ENCODE measurements around the gene SPATA21. TPM values are rescaled to one million over a fixed set of nuclear protein-coding genes. Genes with fewer than 3 reads are reported as not detected.

The SPATA21 gene
- total RNA-seq, 1 experiment from 2014 or later: not detected

DNA sequence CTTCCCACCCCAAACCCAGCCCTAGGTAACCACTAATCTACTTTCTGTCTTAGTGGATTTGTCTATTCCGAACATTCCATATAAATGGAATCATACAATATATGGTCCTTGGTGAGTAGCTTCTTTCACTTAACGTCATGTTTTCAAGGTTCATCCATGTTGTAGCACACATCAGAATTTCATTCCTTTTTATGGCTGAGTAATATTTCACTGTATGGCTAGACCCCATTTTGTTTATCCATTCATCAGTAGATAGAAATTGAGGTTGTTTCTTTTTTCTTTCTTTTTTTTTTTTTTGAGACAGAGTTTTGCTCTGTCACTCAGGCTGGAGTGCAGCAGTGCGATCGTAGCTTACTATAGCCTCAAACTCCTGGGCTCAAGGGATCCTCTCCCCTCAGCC, 3.2 kb downstream of the SPATA21 start:
- Histone ChIP-seq H3K27me3 (ENCODE audit: low read length) (no peaks in the 10 kb centered on the region), H3K27ac (ENCODE audit: low read length) (no peak overlapping the region), H3K9me3 (ENCODE audit: low read length) (no peaks in the 10 kb centered on the region), H3K9ac (ENCODE audit: low read length) (no peak overlapping the region), H4K20me1 (ENCODE audit: low read length) (no peaks in the 10 kb centered on the region), H3F3A (ENCODE audit: low read length, unreplicated experiment) (no peaks in the 10 kb centered on the region), H3K79me2 (ENCODE audit: low read length) (no peaks in the 10 kb centered on the region), H3K4me3 (ENCODE audit: low read length) (no peak overlapping the region), H3K4me2 (ENCODE audit: low read length) (no peak overlapping the region), H2AFZ (ENCODE audit: low read length) (no peak overlapping the region), H3K9me2 (replicated peaks; ENCODE audit: low read length) (no peaks in the 10 kb centered on the region), H3K36me3 (ENCODE audit: low read depth, low read length) (no peaks in the 10 kb centered on the region), H3K4me1 (ENCODE audit: insufficient read depth, low read length) (no peaks in the 10 kb centered on the region)
- no TSS peak for BruUV-seq (replicated peaks)
- no peak for DNase-seq
- ATAC-seq: no peak
- ChIA-PET POLR2A (ENCODE audit: unreplicated experiment) (no interaction called here), CTCF (no interaction called here)
- intact Hi-C loops (cut with micrococcal nuclease): no loop called here
- TF ChIP-seq EZH2 (IDR thresholded peaks at IDR 0.05; ENCODE audit: low read length, unreplicated experiment): no peak
- TF ChIP-seq, protein P1, sequence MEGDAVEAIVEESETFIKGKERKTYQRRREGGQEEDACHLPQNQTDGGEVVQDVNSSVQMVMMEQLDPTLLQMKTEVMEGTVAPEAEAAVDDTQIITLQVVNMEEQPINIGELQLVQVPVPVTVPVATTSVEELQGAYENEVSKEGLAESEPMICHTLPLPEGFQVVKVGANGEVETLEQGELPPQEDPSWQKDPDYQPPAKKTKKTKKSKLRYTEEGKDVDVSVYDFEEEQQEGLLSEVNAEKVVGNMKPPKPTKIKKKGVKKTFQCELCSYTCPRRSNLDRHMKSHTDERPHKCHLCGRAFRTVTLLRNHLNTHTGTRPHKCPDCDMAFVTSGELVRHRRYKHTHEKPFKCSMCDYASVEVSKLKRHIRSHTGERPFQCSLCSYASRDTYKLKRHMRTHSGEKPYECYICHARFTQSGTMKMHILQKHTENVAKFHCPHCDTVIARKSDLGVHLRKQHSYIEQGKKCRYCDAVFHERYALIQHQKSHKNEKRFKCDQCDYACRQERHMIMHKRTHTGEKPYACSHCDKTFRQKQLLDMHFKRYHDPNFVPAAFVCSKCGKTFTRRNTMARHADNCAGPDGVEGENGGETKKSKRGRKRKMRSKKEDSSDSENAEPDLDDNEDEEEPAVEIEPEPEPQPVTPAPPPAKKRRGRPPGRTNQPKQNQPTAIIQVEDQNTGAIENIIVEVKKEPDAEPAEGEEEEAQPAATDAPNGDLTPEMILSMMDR (conservative IDR thresholded peaks at IDR 0.05; ENCODE audit: low read depth, low read length): no peak
- no peak for TF ChIP-seq EZH2phosphoT487 (IDR thresholded peaks at IDR 0.05; ENCODE audit: borderline replicate concordance, low read length)

DNA sequence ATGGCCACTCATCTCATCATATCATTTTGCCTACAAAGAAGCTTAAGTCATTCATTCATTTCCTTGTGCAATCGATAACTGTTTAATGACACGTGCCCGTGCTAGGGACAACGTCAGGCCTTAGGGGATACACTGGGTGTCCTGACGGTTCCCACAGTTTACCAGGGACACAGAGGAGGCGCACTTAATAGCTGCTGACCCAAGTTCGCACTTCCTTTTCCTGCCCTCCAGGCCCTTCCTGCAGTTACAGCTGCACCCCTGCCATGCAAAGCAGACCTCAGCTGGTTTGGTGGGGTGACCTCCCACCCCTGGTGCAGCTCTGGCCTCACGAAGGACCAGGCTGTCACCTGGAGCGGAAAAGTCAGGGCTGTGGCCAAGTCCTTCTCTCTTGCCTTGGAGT, 4.2 kb downstream of the SPATA21 start:
- no peaks in the 10 kb centered on the region for H3K9me2 ChIP-seq (replicated peaks; ENCODE audit: low read length)
- intact Hi-C loops (cut with micrococcal nuclease): no loop called here
- H3K9ac ChIP-seq (ENCODE audit: low read length): no peak overlapping the region
- no TSS peak for BruUV-seq (replicated peaks)
- no peaks in the 10 kb centered on the region for H3K4me1 ChIP-seq (ENCODE audit: insufficient read depth, low read length)
- no peak overlapping the region for H3K4me2 ChIP-seq (ENCODE audit: low read length)
- H3K9me3 ChIP-seq (ENCODE audit: low read length): no peaks in the 10 kb centered on the region
- no peak for DNase-seq
- no peaks in the 10 kb centered on the region for H3K79me2 ChIP-seq (ENCODE audit: low read length)
- H3F3A ChIP-seq (ENCODE audit: low read length, unreplicated experiment): no peaks in the 10 kb centered on the region
- H4K20me1 ChIP-seq (ENCODE audit: low read length): no peaks in the 10 kb centered on the region
- no peak overlapping the region for H3K4me3 ChIP-seq (ENCODE audit: low read length)
- TF ChIP-seq, protein P1 (conservative IDR thresholded peaks at IDR 0.05; ENCODE audit: low read depth, low read length): no peak
- TF ChIP-seq EZH2 (IDR thresholded peaks at IDR 0.05; ENCODE audit: low read length, unreplicated experiment) (no peak), EZH2phosphoT487 (IDR thresholded peaks at IDR 0.05; ENCODE audit: borderline replicate concordance, low read length) (no peak)
- H2AFZ ChIP-seq (ENCODE audit: low read length): no peak overlapping the region
- ChIA-PET CTCF (no interaction called here), POLR2A (ENCODE audit: unreplicated experiment) (no interaction called here)
- no peaks in the 10 kb centered on the region for H3K36me3 ChIP-seq (ENCODE audit: low read depth, low read length)
- ATAC-seq: no peak
- H3K27ac ChIP-seq (ENCODE audit: low read length): no peak overlapping the region
- H3K27me3 ChIP-seq (ENCODE audit: low read length): no peaks in the 10 kb centered on the region

DNA sequence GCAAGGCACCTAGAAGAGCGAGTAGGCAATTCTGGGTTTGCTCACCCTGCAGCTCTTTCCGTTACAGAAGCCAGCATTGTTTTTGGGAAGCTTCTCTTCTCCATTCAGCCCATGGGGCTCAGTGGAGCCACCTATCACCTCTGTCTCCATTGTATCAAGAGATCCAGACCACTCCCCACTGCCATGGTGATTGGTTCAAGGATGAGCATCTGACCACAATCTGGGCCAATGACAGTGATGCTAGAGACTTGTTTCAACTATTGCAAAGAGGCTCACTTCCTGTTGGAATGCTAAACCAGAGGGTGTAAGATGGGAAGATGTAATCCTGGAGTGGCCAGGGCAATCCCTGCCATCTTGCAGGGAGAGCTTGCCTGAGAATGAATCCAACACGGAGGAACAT, 6.6 kb downstream of the SPATA21 start:
- no peak overlapping the region for H3K4me2 ChIP-seq (ENCODE audit: low read length)
- H3K4me1 ChIP-seq (ENCODE audit: insufficient read depth, low read length): no peaks in the 10 kb centered on the region
- no peak overlapping the region for H3K27ac ChIP-seq (ENCODE audit: low read length)
- CTCF ChIA-PET: no interaction called here
- H3K4me3 ChIP-seq (ENCODE audit: low read length): no peak overlapping the region
- H3K79me2 ChIP-seq (ENCODE audit: low read length): no peaks in the 10 kb centered on the region
- no peaks in the 10 kb centered on the region for H3K9me2 ChIP-seq (replicated peaks; ENCODE audit: low read length)
- ATAC-seq (no peak), DNase-seq (no peak)
- no peaks in the 10 kb centered on the region for H3K9me3 ChIP-seq (ENCODE audit: low read length)
- no TSS peak for BruUV-seq (replicated peaks)
- no peaks in the 10 kb centered on the region for H3F3A ChIP-seq (ENCODE audit: low read length, unreplicated experiment)
- POLR2A ChIA-PET (ENCODE audit: unreplicated experiment): no interaction called here
- H3K9ac ChIP-seq (ENCODE audit: low read length): no peak overlapping the region
- no peak overlapping the region for H2AFZ ChIP-seq (ENCODE audit: low read length)
- H3K36me3 ChIP-seq (ENCODE audit: low read depth, low read length): no peaks in the 10 kb centered on the region
- intact Hi-C loops (cut with micrococcal nuclease): no loop called here
- TF ChIP-seq EZH2 (IDR thresholded peaks at IDR 0.05; ENCODE audit: low read length, unreplicated experiment) (no peak), EZH2phosphoT487 (IDR thresholded peaks at IDR 0.05; ENCODE audit: borderline replicate concordance, low read length) (no peak)
- TF ChIP-seq, protein P1 (conservative IDR thresholded peaks at IDR 0.05; ENCODE audit: low read depth, low read length): no peak
- no peaks in the 10 kb centered on the region for H4K20me1 ChIP-seq (ENCODE audit: low read length)
- H3K27me3 ChIP-seq (ENCODE audit: low read length): no peaks in the 10 kb centered on the region

Data from PC-3 (cell line).